ENCODE data around the gene TSHZ2.

Gene TSHZ2

DNA sequence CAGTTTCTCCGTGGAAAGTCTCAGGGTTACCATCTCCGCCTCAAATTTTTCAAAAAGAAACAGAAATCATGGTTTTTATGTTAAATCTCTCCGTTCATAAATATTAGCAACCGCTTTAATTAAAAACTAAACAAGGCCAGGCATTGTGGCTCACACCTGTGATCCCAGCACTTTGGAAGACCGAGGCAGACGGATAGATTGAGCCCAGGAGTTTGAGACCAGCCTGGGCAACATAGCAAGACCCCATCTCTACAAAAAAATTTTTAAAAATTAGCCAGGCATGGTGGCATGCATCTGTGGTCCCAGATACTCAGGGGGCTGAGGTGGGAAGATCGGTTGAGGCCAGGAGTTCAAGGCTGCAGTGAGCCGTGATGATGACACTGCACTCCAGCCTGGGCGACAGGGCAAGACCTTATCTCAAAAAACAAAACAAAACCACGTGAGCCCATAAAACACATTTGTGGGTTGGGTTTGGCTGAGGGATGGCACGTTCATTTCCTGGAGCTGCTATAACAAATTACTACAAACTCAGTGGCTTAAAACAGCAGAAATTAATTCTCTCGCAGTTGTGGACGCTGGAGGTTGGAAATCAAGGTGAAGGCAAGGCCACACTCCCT lies 398.3 kb downstream of the TSHZ2 start:
- no peak overlapping the region for H2AK5ac ChIP-seq (ENCODE audit: low read length, severe bottlenecking)
- H4K91ac ChIP-seq (ENCODE audit: low read length): no peak overlapping the region
- H3K18ac ChIP-seq (ENCODE audit: low read depth in 1 of 2, low read length in 2 of 2): peak overlapping the region in 1 of 2 experiments; percentile 19
- no peak overlapping the region for H3K23ac ChIP-seq (ENCODE audit: low read length in 2 of 2)
- H3K9me3 ChIP-seq (ENCODE audit: control insufficient read depth, low read length): no peaks in the 10 kb centered on the region
- H2BK5ac ChIP-seq (ENCODE audit: low read depth, low read length, poor library complexity, severe bottlenecking): no peak overlapping the region
- H3K79me1 ChIP-seq (replicated peaks; ENCODE audit: low read length, poor library complexity, severe bottlenecking): no peaks in the 10 kb centered on the region
- H2BK12ac ChIP-seq (ENCODE audit: low read length in 2 of 2): no peak overlapping the region
- no peak overlapping the region for H2BK15ac ChIP-seq (ENCODE audit: low read depth, poor library complexity, severe bottlenecking)
- no peak overlapping the region for H3K14ac ChIP-seq (ENCODE audit: low read length in 2 of 2)
- no peak overlapping the region for H3K27ac ChIP-seq (ENCODE audit: low read length, poor library complexity, severe bottlenecking)
- no peak overlapping the region for H4K8ac ChIP-seq (ENCODE audit: low read length)
- no peak for DNase-seq
- H2AFZ ChIP-seq (ENCODE audit: low read depth, low read length): no peak overlapping the region
- H3K9ac ChIP-seq (ENCODE audit: low read length): no peak overlapping the region
- H2BK120ac ChIP-seq (ENCODE audit: low read depth, low read length): no peak overlapping the region
- H3K4me3 ChIP-seq (ENCODE audit: insufficient read depth in 1 of 2, low read depth in 1 of 2, low read length in 2 of 2): no peak overlapping the region
- 77% methylated on average over 10 of the region's 13 CpGs for WGBS
- H3K4me2 ChIP-seq (ENCODE audit: low read length, poor library complexity, severe bottlenecking): no peak overlapping the region
- no peak overlapping the region for H3K4ac ChIP-seq (ENCODE audit: low read depth in 1 of 2, low read length in 2 of 2)
- no peaks in the 10 kb centered on the region for H3K4me1 ChIP-seq (ENCODE audit: control insufficient read depth, insufficient read depth, low read depth, low read length)
- H3K36me3 ChIP-seq (ENCODE audit: control insufficient read depth in 1 of 2, insufficient read depth in 2 of 2, low read depth in 1 of 2, low read length in 2 of 2): no peaks in the 10 kb centered on the region
- H3K27me3 ChIP-seq (ENCODE audit: control insufficient read depth in 1 of 2, insufficient read depth in 1 of 2, low read length in 2 of 2): no peaks in the 10 kb centered on the region

DNA sequence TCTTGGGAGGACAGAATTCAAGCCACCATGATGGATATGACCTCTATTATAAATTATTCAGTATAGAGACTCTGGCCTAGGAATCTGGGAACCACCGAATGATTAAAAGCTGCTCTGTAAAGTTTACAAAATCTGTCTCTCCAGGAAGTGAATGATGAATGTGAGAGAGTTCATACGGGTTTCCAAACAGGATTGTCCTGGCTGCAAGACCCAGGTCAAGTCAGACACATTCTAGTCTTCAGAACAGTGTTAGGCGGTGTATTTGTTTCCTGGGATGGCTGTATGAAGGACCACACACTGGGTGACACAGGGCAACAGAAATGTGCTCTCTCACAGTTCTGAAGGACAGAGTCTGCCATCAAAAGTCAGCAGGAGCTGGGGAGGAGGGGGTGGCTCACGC lies 399.1 kb downstream of the TSHZ2 start:
- Histone ChIP-seq H3K27me3 (ENCODE audit: control insufficient read depth in 1 of 2, insufficient read depth in 1 of 2, low read length in 2 of 2) (no peaks in the 10 kb centered on the region), H4K91ac (ENCODE audit: low read length) (no peak overlapping the region)
- 33% methylated on average over 4 of the region's 4 CpGs for WGBS

GRCh38 chr20:53376021-53376420 lies 403.9 kb downstream of the TSHZ2 start:
- Histone ChIP-seq H3K18ac (ENCODE audit: low read depth in 1 of 2, low read length in 2 of 2) (no peak overlapping the region), H3K9ac (ENCODE audit: low read length) (no peak overlapping the region), H3K4me3 (ENCODE audit: insufficient read depth in 1 of 2, low read depth in 1 of 2, low read length in 2 of 2) (no peak overlapping the region), H3K79me1 (replicated peaks; ENCODE audit: low read length, poor library complexity, severe bottlenecking) (no peaks in the 10 kb centered on the region), H3K27ac (ENCODE audit: low read length, poor library complexity, severe bottlenecking) (no peak overlapping the region), H4K91ac (ENCODE audit: low read length) (no peak overlapping the region), H2BK5ac (ENCODE audit: low read depth, low read length, poor library complexity, severe bottlenecking) (no peak overlapping the region), H3K36me3 (ENCODE audit: control insufficient read depth in 1 of 2, insufficient read depth in 2 of 2, low read depth in 1 of 2, low read length in 2 of 2) (no peaks in the 10 kb centered on the region), H2BK15ac (ENCODE audit: low read depth, poor library complexity, severe bottlenecking) (no peak overlapping the region), H2BK120ac (ENCODE audit: low read depth, low read length) (no peak overlapping the region), H2BK12ac (ENCODE audit: low read length in 2 of 2) (no peak overlapping the region), H3K4me2 (ENCODE audit: low read length, poor library complexity, severe bottlenecking) (no peak overlapping the region), H3K9me3 (ENCODE audit: control insufficient read depth, low read length) (peaks cover 9% of the 10 kb centered on the region), H3K27me3 (ENCODE audit: control insufficient read depth in 1 of 2, insufficient read depth in 1 of 2, low read length in 2 of 2) (no peaks in the 10 kb centered on the region), H3K4ac (ENCODE audit: low read depth in 1 of 2, low read length in 2 of 2) (no peak overlapping the region), H2AFZ (ENCODE audit: low read depth, low read length) (no peak overlapping the region), H3K23ac (ENCODE audit: low read length in 2 of 2) (no peak overlapping the region), H3K4me1 (ENCODE audit: control insufficient read depth, insufficient read depth, low read depth, low read length) (no peaks in the 10 kb centered on the region), H2AK5ac (ENCODE audit: low read length, severe bottlenecking) (no peak overlapping the region), H3K14ac (ENCODE audit: low read length in 2 of 2) (no peak overlapping the region), H4K8ac (ENCODE audit: low read length) (no peak overlapping the region)
- no peak for DNase-seq
- 84% methylated on average over 2 of the region's 2 CpGs for WGBS

More for the DNA sequence above, 399.1 kb downstream of the TSHZ2 start:
- Histone ChIP-seq H3K9ac (ENCODE audit: low read length) (no peak overlapping the region), H2BK5ac (ENCODE audit: low read depth, low read length, poor library complexity, severe bottlenecking) (no peak overlapping the region), H2AK5ac (ENCODE audit: low read length, severe bottlenecking) (no peak overlapping the region), H2BK12ac (ENCODE audit: low read length in 2 of 2) (no peak overlapping the region), H3K9me3 (ENCODE audit: control insufficient read depth, low read length) (no peaks in the 10 kb centered on the region), H3K79me1 (replicated peaks; ENCODE audit: low read length, poor library complexity, severe bottlenecking) (no peaks in the 10 kb centered on the region), H2AFZ (ENCODE audit: low read depth, low read length) (no peak overlapping the region), H3K14ac (ENCODE audit: low read length in 2 of 2) (no peak overlapping the region), H3K23ac (ENCODE audit: low read length in 2 of 2) (no peak overlapping the region), H3K4me2 (ENCODE audit: low read length, poor library complexity, severe bottlenecking) (no peak overlapping the region), H2BK15ac (ENCODE audit: low read depth, poor library complexity, severe bottlenecking) (no peak overlapping the region), H3K4me1 (ENCODE audit: control insufficient read depth, insufficient read depth, low read depth, low read length) (no peaks in the 10 kb centered on the region), H2BK120ac (ENCODE audit: low read depth, low read length) (no peak overlapping the region), H3K36me3 (ENCODE audit: control insufficient read depth in 1 of 2, insufficient read depth in 2 of 2, low read depth in 1 of 2, low read length in 2 of 2) (no peaks in the 10 kb centered on the region), H3K4me3 (ENCODE audit: insufficient read depth in 1 of 2, low read depth in 1 of 2, low read length in 2 of 2) (no peak overlapping the region), H3K27ac (ENCODE audit: low read length, poor library complexity, severe bottlenecking) (no peak overlapping the region), H3K18ac (ENCODE audit: low read depth in 1 of 2, low read length in 2 of 2) (no peak overlapping the region), H4K8ac (ENCODE audit: low read length) (no peak overlapping the region), H3K4ac (ENCODE audit: low read depth in 1 of 2, low read length in 2 of 2) (no peak overlapping the region)
- DNase-seq: peak; percentile 10

DNA sequence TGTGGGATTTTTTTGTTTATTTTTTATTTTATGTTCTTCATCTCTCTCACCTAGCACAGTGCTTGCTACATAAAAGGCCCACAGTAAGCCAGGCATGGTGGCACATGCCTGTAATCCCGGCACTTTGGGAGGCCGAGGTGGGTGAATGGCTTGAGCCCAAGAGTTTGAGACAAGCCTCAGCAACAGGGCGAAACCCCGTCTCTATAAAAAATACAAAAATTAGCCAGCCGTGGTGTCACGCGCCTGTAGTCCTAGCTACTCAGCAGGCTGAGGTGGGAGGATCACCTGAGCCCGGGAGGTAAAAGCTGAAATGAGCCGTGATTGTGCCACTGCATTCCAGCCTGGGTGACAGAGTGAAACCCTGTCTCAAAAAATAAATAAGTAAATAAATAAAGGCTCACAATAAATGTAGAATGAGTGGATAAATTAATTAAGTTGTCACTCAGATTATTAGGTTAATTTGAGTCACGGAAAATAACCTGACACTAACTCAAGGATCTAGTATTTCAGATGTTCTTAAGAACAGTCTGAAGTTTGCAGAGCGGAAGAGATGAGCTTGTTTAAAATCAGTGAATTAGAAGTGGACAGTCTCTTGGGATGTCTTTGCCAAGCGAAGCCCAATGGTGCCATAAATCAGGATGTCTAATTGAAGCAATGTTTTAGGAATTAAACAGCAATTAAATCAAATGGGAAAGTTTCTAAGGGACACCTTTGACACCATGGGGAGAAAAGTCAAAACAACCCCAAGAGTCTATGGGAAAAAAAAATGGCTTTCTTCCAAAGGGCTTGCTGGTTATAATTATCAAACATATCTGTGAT lies 407.1 kb downstream of the TSHZ2 start:
- no peak overlapping the region for H4K91ac ChIP-seq (ENCODE audit: low read length)
- no peaks in the 10 kb centered on the region for H3K4me1 ChIP-seq (ENCODE audit: control insufficient read depth, insufficient read depth, low read depth, low read length)
- no peaks in the 10 kb centered on the region for H3K36me3 ChIP-seq (ENCODE audit: control insufficient read depth in 1 of 2, insufficient read depth in 2 of 2, low read depth in 1 of 2, low read length in 2 of 2)
- H2AK5ac ChIP-seq (ENCODE audit: low read length, severe bottlenecking): no peak overlapping the region
- H2BK15ac ChIP-seq (ENCODE audit: low read depth, poor library complexity, severe bottlenecking): no peak overlapping the region
- H2BK12ac ChIP-seq (ENCODE audit: low read length in 2 of 2): no peak overlapping the region
- no peak overlapping the region for H3K4me3 ChIP-seq (ENCODE audit: insufficient read depth in 1 of 2, low read depth in 1 of 2, low read length in 2 of 2)
- no peak overlapping the region for H2BK5ac ChIP-seq (ENCODE audit: low read depth, low read length, poor library complexity, severe bottlenecking)
- no peak overlapping the region for H3K27ac ChIP-seq (ENCODE audit: low read length, poor library complexity, severe bottlenecking)
- H3K14ac ChIP-seq (ENCODE audit: low read length in 2 of 2): no peak overlapping the region
- H4K8ac ChIP-seq (ENCODE audit: low read length): no peak overlapping the region
- WGBS: 70% methylated on average over 11 of the region's 12 CpGs
- no peak overlapping the region for H2AFZ ChIP-seq (ENCODE audit: low read depth, low read length)
- H3K9me3 ChIP-seq (ENCODE audit: control insufficient read depth, low read length): peaks cover 9% of the 10 kb centered on the region
- H3K9ac ChIP-seq (ENCODE audit: low read length): no peak overlapping the region
- no peak overlapping the region for H3K18ac ChIP-seq (ENCODE audit: low read depth in 1 of 2, low read length in 2 of 2)
- H3K23ac ChIP-seq (ENCODE audit: low read length in 2 of 2): no peak overlapping the region
- no peak overlapping the region for H3K4me2 ChIP-seq (ENCODE audit: low read length, poor library complexity, severe bottlenecking)
- no peak for DNase-seq
- no peak overlapping the region for H3K4ac ChIP-seq (ENCODE audit: low read depth in 1 of 2, low read length in 2 of 2)
- H3K79me1 ChIP-seq (replicated peaks; ENCODE audit: low read length, poor library complexity, severe bottlenecking): no peaks in the 10 kb centered on the region
- no peaks in the 10 kb centered on the region for H3K27me3 ChIP-seq (ENCODE audit: control insufficient read depth in 1 of 2, insufficient read depth in 1 of 2, low read length in 2 of 2)
- no peak overlapping the region for H2BK120ac ChIP-seq (ENCODE audit: low read depth, low read length)

Measured in mesenchymal stem cell (in vitro differentiated cells and primary cell).